ENCODE results near the gene MED8.
"Not testable (repeated sequence)": the region's sequence is repeated elsewhere in the genome, so short reads cannot be mapped to it uniquely, and the experiment has no call there.

MED8 gene

DNA sequence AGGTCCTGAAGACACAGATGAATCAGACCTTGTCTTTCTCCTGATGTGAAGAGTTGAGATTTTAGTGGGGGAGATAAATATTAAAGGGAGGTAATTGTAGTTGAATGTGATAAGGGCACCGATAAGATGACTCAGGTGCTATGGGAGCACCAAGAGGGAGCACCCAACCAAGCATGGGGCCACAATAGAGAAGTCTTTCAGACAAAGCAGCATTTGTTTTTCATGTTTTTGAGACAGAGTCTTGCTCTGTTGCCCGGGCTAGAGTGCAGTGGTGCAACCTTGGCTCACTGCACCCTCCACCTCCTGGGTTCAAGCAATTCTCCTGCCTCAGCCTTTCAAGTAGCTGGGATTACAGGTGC is 16.3 kb upstream of the MED8 start:
- Mint-ChIP-seq H3K27ac (no peak overlapping the region), H3K4me1 (ENCODE audit: low read depth) (peaks cover 4% of the 10 kb centered on the region), H3K27me3 (no peaks in the 10 kb centered on the region), H3K9me3 (ENCODE audit: low read depth) (no peaks in the 10 kb centered on the region), H3K36me3 (peaks cover 16% of the 10 kb centered on the region), H3K4me3 (no peak overlapping the region)

DNA sequence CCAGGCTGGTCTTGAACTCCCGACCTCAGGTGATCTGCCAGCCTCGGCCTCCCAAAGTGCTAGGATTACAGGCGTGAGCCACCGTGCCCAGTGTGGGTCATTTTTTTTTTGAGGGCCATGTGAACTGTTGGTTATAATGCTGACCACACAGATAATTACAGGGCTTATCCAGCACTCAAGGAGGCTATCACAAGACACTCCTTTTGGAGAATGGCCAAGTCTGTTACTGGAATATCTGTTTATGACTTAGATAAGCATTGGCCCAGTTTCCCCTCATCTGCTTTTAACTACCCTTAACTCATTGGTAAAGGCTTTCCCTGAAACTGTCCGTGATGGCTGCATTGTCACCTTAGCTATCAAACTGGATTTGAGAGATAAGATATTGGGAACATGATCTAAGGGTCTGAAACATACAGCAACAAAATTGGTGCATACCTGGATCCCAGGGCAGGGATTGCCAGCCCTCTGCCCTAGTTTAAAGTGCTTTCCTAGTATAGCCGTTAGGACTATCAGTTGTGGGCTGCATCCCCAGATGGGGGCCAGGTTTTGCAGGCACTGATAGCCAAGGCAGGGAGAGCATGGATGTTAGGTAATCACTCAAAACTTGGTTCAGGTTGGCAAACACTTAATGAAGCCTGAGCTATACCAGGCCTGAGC is 15.7 kb upstream of the MED8 start:
- Mint-ChIP-seq H3K27me3 (no peaks in the 10 kb centered on the region), H3K9me3 (ENCODE audit: low read depth) (no peaks in the 10 kb centered on the region), H3K36me3 (peaks cover 16% of the 10 kb centered on the region), H3K4me3 (no peak overlapping the region), H3K27ac (no peak overlapping the region), H3K4me1 (ENCODE audit: low read depth) (peaks cover 4% of the 10 kb centered on the region)

GRCh38 chr1:43404353-43404752 is 14.8 kb upstream of the MED8 start:
- peaks cover 16% of the 10 kb centered on the region for H3K36me3 Mint-ChIP-seq
- H3K4me3 Mint-ChIP-seq, result no peak overlapping the region
- no peaks in the 10 kb centered on the region for H3K9me3 Mint-ChIP-seq (ENCODE audit: low read depth)
- no peak overlapping the region for H3K27ac Mint-ChIP-seq
- peaks cover 4% of the 10 kb centered on the region for H3K4me1 Mint-ChIP-seq (ENCODE audit: low read depth)
- H3K27me3 Mint-ChIP-seq, result no peaks in the 10 kb centered on the region

- no peak overlapping the region for H3K27ac Mint-ChIP-seq
- H3K9me3 Mint-ChIP-seq (ENCODE audit: low read depth), result no peaks in the 10 kb centered on the region
- H3K4me3 Mint-ChIP-seq, result no peak overlapping the region
- H3K36me3 Mint-ChIP-seq, result peaks cover 19% of the 10 kb centered on the region
- H3K27me3 Mint-ChIP-seq, result no peaks in the 10 kb centered on the region
- H3K4me1 Mint-ChIP-seq (ENCODE audit: low read depth), result peaks cover 6% of the 10 kb centered on the region
These were observed 12.7 kb upstream of the MED8 start for GRCh38 chr1:43402089-43402865.

- H3K4me1 Mint-ChIP-seq (ENCODE audit: low read depth), result peaks cover 10% of the 10 kb centered on the region
- not testable (repeated sequence) for H3K4me3 Mint-ChIP-seq; H3K27me3 Mint-ChIP-seq; H3K9me3 Mint-ChIP-seq (ENCODE audit: low read depth); H3K27ac Mint-ChIP-seq
- peaks cover 11% of the 10 kb centered on the region for H3K36me3 Mint-ChIP-seq
These were observed 10.8 kb upstream of the MED8 start for GRCh38 chr1:43400441-43400840.

- no peak overlapping the region for H3K27ac Mint-ChIP-seq
- no peaks in the 10 kb centered on the region for H3K9me3 Mint-ChIP-seq (ENCODE audit: low read depth)
- no peaks in the 10 kb centered on the region for H3K27me3 Mint-ChIP-seq
- H3K4me3 Mint-ChIP-seq, result no peak overlapping the region
- H3K4me1 Mint-ChIP-seq (ENCODE audit: low read depth), result peaks cover 17% of the 10 kb centered on the region
- H3K36me3 Mint-ChIP-seq, result peaks cover 5% of the 10 kb centered on the region
These were observed 8.6 kb upstream of the MED8 start for GRCh38 chr1:43398227-43398626.

GRCh38 chr1:43396059-43396458 is 6.5 kb upstream of the MED8 start:
- Mint-ChIP-seq H3K36me3 (peaks cover 2% of the 10 kb centered on the region), H3K27ac (no peak overlapping the region), H3K4me3 (no peak overlapping the region), H3K27me3 (no peaks in the 10 kb centered on the region), H3K9me3 (ENCODE audit: low read depth) (no peaks in the 10 kb centered on the region), H3K4me1 (ENCODE audit: low read depth) (peaks cover 23% of the 10 kb centered on the region)

- peaks cover 26% of the 10 kb centered on the region for H3K4me1 Mint-ChIP-seq (ENCODE audit: low read depth)
- H3K9me3 Mint-ChIP-seq (ENCODE audit: low read depth), result no peaks in the 10 kb centered on the region
- no peak overlapping the region for H3K27ac Mint-ChIP-seq
- H3K4me3 Mint-ChIP-seq, result no peak overlapping the region
- H3K36me3 Mint-ChIP-seq, result peaks cover 2% of the 10 kb centered on the region
- no peaks in the 10 kb centered on the region for H3K27me3 Mint-ChIP-seq
These were observed 5.9 kb upstream of the MED8 start for GRCh38 chr1:43395523-43395922.

DNA sequence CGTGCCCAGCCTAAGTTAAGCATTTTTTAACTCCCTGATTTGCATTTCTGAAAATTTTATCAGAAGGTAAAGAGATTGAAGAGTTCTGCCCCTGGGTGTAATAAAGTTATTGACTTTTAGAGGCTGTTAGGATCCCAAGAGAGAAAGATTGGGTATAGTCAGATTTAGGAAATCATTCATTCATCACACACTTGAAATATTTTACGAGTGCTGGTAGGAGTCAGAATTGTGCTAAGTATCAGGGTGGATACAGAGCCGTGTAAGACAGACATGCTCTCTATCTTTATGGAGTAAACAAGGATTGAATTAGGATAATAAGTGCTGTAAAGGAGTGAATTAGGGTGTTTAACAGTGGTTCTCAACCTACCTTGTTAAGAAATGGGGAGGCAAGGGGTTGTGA is 3.1 kb upstream of the MED8 start:
- no peaks in the 10 kb centered on the region for H3K9me3 Mint-ChIP-seq (ENCODE audit: low read depth)
- H3K36me3 Mint-ChIP-seq, result no peaks in the 10 kb centered on the region
- no peaks in the 10 kb centered on the region for H3K27me3 Mint-ChIP-seq
- no peak overlapping the region for H3K4me3 Mint-ChIP-seq
- peak overlapping the region; percentile 6 for H3K27ac Mint-ChIP-seq
- peaks cover 49% of the 10 kb centered on the region for H3K4me1 Mint-ChIP-seq (ENCODE audit: low read depth)

- Mint-ChIP-seq H3K9me3 (ENCODE audit: low read depth) (no peaks in the 10 kb centered on the region), H3K4me3 (peak overlapping the region; percentile 100), H3K27ac (peak overlapping the region; percentile 99), H3K27me3 (no peaks in the 10 kb centered on the region), H3K36me3 (no peaks in the 10 kb centered on the region), H3K4me1 (ENCODE audit: low read depth) (peaks cover 46% of the 10 kb centered on the region)
These were observed 987 bp downstream of the MED8 start for GRCh38 chr1:43388613-43389012.

GRCh38 chr1:43387976-43388599 is 1.5 kb downstream of the MED8 start:
- Mint-ChIP-seq H3K4me1 (ENCODE audit: low read depth) (peaks cover 43% of the 10 kb centered on the region), H3K36me3 (no peaks in the 10 kb centered on the region), H3K27ac (peak overlapping the region; percentile 99)

GRCh38 chr1:43386676-43387075 is 2.9 kb downstream of the MED8 start:
- H3K4me3 Mint-ChIP-seq, result no peak overlapping the region
- H3K9me3 Mint-ChIP-seq (ENCODE audit: low read depth), result no peaks in the 10 kb centered on the region
- peaks cover 44% of the 10 kb centered on the region for H3K4me1 Mint-ChIP-seq (ENCODE audit: low read depth)
- no peaks in the 10 kb centered on the region for H3K36me3 Mint-ChIP-seq
- no peaks in the 10 kb centered on the region for H3K27me3 Mint-ChIP-seq
- H3K27ac Mint-ChIP-seq, result no peak overlapping the region

More at GRCh38 chr1:43387976-43388599, 1.5 kb downstream of the MED8 start:
- Mint-ChIP-seq H3K4me3 (peak overlapping the region; percentile 100), H3K9me3 (ENCODE audit: low read depth) (no peaks in the 10 kb centered on the region), H3K27me3 (no peaks in the 10 kb centered on the region)

GRCh38 chr1:43383449-43383848 is 6.2 kb downstream of the MED8 start:
- H3K4me3 Mint-ChIP-seq, result no peak overlapping the region
- H3K27me3 Mint-ChIP-seq, result no peaks in the 10 kb centered on the region
- no peak overlapping the region for H3K27ac Mint-ChIP-seq
- peaks cover 30% of the 10 kb centered on the region for H3K4me1 Mint-ChIP-seq (ENCODE audit: low read depth)
- no peaks in the 10 kb centered on the region for H3K9me3 Mint-ChIP-seq (ENCODE audit: low read depth)
- H3K36me3 Mint-ChIP-seq, result peaks cover 2% of the 10 kb centered on the region

DNA sequence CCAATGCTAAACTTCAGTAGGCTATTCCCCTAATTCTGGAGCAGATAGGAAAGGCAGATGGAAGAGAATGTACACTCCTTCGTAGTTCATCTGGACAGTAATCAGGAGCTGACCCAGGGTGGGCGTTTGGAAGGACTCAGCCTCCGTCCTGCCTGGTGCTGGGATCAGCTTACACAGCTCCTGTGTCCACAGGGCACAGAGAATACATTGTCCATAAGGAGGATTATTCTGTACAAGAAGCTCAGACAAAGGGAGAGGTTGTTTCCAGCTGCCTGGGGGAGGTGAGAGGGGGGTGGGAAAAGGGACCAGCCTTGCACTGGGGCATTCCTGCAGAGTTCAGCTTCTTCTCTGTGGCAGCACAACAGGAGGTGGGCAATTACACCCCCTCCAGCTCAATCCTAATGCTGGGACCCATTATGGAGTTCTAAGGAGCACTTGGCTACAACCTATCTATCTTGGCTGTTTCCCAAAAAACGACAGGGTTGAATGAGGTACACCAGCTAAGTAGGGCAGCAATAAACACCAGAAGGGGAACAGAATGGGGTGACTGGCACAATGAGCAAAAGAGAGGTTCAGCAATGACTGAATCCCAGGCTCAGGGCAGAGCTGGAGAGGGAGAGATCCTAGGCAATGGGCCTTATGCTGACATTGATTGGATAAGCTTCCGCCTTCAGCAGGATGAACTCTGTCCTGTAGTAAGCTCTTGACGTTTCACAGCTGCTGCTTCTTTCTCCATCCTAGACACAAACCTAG is 7.4 kb downstream of the MED8 start:
- Mint-ChIP-seq H3K36me3 (peaks cover 2% of the 10 kb centered on the region), H3K4me3 (no peak overlapping the region), H3K4me1 (ENCODE audit: low read depth) (peaks cover 18% of the 10 kb centered on the region), H3K9me3 (ENCODE audit: low read depth) (no peaks in the 10 kb centered on the region), H3K27ac (no peak overlapping the region), H3K27me3 (no peaks in the 10 kb centered on the region)

DNA sequence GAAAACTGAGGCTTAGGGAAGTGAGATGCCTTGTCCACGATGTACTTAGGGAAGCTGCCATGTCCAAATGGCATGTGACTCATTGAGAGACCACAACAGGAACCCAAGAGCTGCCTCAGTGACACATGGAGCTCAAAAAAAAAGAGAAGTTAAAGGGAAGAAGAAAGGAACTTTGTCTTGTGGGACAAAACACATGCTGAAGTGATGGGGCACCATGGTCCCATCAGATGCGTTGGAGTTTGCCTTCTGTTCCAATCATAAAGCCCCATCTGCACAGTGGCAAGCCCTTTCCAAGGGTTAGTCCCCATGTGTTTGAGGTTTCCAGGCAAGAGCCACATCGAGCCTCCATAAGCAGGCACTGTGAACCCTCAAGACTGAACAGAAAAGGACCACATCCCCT is 8.0 kb downstream of the MED8 start:
- peak overlapping the region; percentile 30 for H3K27ac Mint-ChIP-seq
- no peak overlapping the region for H3K4me3 Mint-ChIP-seq
- H3K36me3 Mint-ChIP-seq, result peaks cover 2% of the 10 kb centered on the region
- peaks cover 18% of the 10 kb centered on the region for H3K4me1 Mint-ChIP-seq (ENCODE audit: low read depth)
- no peaks in the 10 kb centered on the region for H3K27me3 Mint-ChIP-seq
- no peaks in the 10 kb centered on the region for H3K9me3 Mint-ChIP-seq (ENCODE audit: low read depth)
